C4-2B (cell line): ENCODE measurements around the gene VAPA.
A peak's percentile ranks its signal among the peaks of the same experiment; 100 is the strongest.

Experiments used
- H3K27ac ChIP-seq: fragments of 450-650 bp; 2 replicates; pipeline ENCODE4 v1.5.1; 2017
- CTCF ChIP-seq: fragments of 450-650 bp; conservative IDR thresholded peaks from 2 replicates; pipeline ENCODE4 v1.5.1; 2017; ENCODE audit warnings: mild to moderate bottlenecking
- ZFX ChIP-seq: fragments of 450-650 bp; IDR thresholded peaks from 2 replicates; pipeline ENCODE4 v1.6.1; 2017

Gene VAPA

GRCh38 chr18:9913526-9914333 is at the start of gene VAPA:
Gene VAPA (plus strand): TSS chr18:9914016. CDS start chr18:9914257, 241 bp downstream.
- H3K27ac ChIP-seq = peak within 1 kb of the TSS; percentile 97
- TF ChIP-seq CTCF (no peak), ZFX (no peak)

- no peak overlapping the region for H3K27ac ChIP-seq
- TF ChIP-seq ZFX = no peak
- TF ChIP-seq CTCF = no peak
Measured at GRCh38 chr18:9865764-9866490, 47.9 kb upstream of the VAPA start.

GRCh38 chr18:9866627-9867026 is 47.2 kb upstream of the VAPA start:
- TF ChIP-seq CTCF (no peak), ZFX (no peak)
- H3K27ac ChIP-seq = no peak overlapping the region

GRCh38 chr18:9867071-9867594 is 46.7 kb upstream of the VAPA start:
- TF ChIP-seq ZFX (no peak), CTCF (no peak)
- H3K27ac ChIP-seq = no peak overlapping the region

GRCh38 chr18:9868857-9869714 is 44.7 kb upstream of the VAPA start:
- H3K27ac ChIP-seq = no peak overlapping the region
- TF ChIP-seq CTCF (no peak), ZFX (no peak)

GRCh38 chr18:9869715-9870430 is 43.9 kb upstream of the VAPA start:
- H3K27ac ChIP-seq = no peak overlapping the region
- TF ChIP-seq ZFX (no peak), CTCF (no peak)
